Activated T-helper 2 cell treated with anti-CD3 and anti-CD28 coated beads, Interferon-gamma antibody, Interleukin-2, Interleukin-4, amounts not matched to agents 10 μg/mL and 5 μg/mL and 100 μg/mL, durations not matched to agents 14 hours and 24 hours and 36 hours (primary cell): ENCODE results near the gene COX20. TPM values are rescaled to one million over a fixed set of nuclear protein-coding genes. Genes with fewer than 3 reads are reported as not detected.
"Not testable (repeated sequence)": the region's sequence is repeated elsewhere in the genome, so short reads cannot be mapped to it uniquely, and the experiment has no call there.

Experiments used
- DNase-seq: peaks from one replicate; pipeline ENCODE4 v3.0.0; 2021; ENCODE audit warnings: low spot score
- H3K27ac Mint-ChIP-seq: one replicate; pipeline ENCODE4 v1.8.0; 2021; ENCODE audit warnings: mixed read lengths
- H3K27me3 Mint-ChIP-seq: one replicate; pipeline ENCODE4 v1.8.0; 2021; ENCODE audit warnings: low read depth, mixed read lengths
- H3K36me3 Mint-ChIP-seq: one replicate; pipeline ENCODE4 v1.8.0; 2021; ENCODE audit warnings: low read depth, mixed read lengths
- H3K4me1 Mint-ChIP-seq: one replicate; pipeline ENCODE4 v1.8.0; 2021; ENCODE audit warnings: low read depth, mixed read lengths
- H3K4me3 Mint-ChIP-seq: one replicate; pipeline ENCODE4 v1.8.0; 2021; ENCODE audit warnings: low read depth, mild to moderate bottlenecking, moderate library complexity, mixed read lengths
- H3K9me3 Mint-ChIP-seq: one replicate; pipeline ENCODE4 v1.8.0; 2021; ENCODE audit warnings: mixed read lengths
- intact Hi-C: fragments of 100-400 bp; cut with micrococcal nuclease; formaldehyde crosslinking; loops from one replicate; pipeline ENCODE4 v1.15.1; 2023
- total RNA-seq: library from RNA; stranded (reverse); gene quantifications from 2 replicates; pipeline ENCODE4 v1.2.3, GENCODE V29; 2022

The COX20 gene
- total RNA-seq, 1 donor from 2014 or later: 27.1 TPM

DNA sequence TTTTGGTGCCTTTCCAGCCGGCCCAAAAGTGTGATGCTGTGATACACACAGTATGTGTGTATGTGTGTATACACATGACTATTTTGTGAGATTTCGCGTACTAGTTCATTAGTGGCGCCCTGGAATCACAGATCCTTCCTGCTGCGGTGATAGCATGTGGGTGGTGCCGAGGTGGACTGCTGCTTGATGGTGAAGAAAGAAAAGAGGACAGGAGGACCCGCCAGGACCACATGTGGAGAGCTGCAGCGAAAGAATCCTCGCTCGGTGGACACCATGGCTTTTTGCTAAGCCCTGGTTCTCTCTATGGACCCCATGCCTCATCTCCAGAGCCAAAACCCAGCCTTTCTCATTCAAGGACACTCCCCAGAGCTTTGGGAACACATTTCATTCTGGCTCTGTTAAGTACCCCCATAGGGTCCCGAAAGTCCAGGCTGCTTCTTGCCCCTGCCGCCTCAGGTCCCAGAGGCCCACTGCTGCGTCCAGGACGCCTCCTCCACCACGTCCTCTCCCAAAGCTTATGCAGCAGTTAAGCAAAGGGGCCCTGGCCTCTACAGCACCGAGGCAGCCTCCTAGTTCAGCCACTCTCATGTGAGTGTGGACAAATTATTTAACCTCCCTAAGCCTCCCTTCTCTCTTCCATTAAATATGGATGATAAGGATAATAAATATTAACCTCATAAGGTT is 32.8 kb upstream of the COX20 start:
- intact Hi-C loops: no loop called here
- H3K4me3 Mint-ChIP-seq: no peak overlapping the region
- H3K9me3 Mint-ChIP-seq: no peaks in the 10 kb centered on the region
- no peaks in the 10 kb centered on the region for H3K36me3 Mint-ChIP-seq
- no peak for DNase-seq
- H3K27ac Mint-ChIP-seq: no peak overlapping the region
- peaks cover 2% of the 10 kb centered on the region for H3K4me1 Mint-ChIP-seq
- H3K27me3 Mint-ChIP-seq: peaks cover 2% of the 10 kb centered on the region

DNA sequence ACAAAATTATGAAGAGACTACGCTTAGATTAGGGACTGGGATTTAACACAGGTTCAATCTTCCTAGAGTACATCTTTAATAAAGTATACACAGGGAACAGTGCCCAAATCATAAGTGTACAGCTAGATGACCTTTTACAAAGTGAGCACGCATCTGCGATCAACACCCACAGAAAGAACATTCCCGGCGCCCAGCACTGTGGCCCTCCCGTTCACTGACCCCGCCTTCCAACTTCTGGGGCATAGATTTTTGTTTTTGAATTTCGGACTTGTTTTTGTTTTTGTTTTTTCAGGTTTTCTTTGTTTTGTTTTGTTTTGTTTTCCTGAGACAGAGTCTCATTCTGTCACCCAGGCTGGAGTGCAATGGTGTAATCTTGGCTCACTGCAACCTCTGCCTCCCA is 30.6 kb upstream of the COX20 start:
- DNase-seq: no peak
- Mint-ChIP-seq H3K4me1 (peaks cover 2% of the 10 kb centered on the region), H3K9me3 (no peaks in the 10 kb centered on the region), H3K27ac (no peak overlapping the region), H3K4me3 (no peak overlapping the region), H3K36me3 (no peaks in the 10 kb centered on the region), H3K27me3 (peaks cover 4% of the 10 kb centered on the region)
- intact Hi-C loops: no loop called here

DNA sequence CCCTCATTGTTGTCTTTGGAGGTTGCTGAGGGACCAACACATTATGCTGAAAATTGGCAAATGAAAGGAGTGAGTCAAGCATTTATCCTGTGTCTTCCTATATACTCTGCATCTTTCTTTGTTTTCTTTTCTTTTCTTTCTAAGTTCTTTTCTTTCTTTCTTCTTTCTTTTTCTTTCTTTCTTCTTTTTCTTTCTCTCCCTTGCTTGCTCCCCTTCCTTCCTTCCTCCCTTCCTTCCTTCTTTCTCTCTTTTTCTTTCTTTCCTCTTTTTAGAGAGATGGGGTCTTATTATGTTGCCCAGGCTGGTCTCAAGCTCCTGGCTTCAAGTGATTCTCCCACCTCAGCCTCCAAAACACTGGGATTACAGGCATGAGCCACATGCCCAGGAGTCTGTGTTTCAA is 28.3 kb upstream of the COX20 start:
- Mint-ChIP-seq H3K4me1 (no peaks in the 10 kb centered on the region), H3K4me3 (no peak overlapping the region), H3K36me3 (no peaks in the 10 kb centered on the region), H3K9me3 (no peaks in the 10 kb centered on the region), H3K27ac (no peak overlapping the region), H3K27me3 (peaks cover 2% of the 10 kb centered on the region)
- DNase-seq: no peak
- intact Hi-C loops: no loop called here

DNA sequence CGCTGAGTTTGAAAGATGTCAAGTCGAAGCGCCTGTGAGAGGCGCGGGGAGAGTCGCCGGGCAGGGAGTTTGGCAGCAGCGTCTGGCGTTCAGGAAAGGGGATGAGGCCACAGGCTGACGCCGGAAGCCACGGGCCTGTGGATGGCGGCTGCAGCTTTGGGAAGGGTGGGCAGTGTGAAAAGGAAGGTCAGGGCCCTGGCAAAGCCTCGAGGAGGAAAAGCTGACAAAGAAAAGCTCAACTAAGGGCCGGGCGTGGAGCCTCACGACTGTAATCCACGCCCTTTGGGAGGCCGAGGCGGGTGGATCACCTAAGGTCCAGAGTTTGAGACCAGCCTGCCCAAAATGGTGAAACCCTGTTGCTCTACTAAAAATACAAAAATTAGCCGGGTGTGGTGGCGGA is 25.2 kb upstream of the COX20 start:
- intact Hi-C loops: no loop called here
- no peak overlapping the region for H3K4me3 Mint-ChIP-seq
- H3K27ac Mint-ChIP-seq: no peak overlapping the region
- no peak for DNase-seq
- no peaks in the 10 kb centered on the region for H3K9me3 Mint-ChIP-seq
- peaks cover 2% of the 10 kb centered on the region for H3K27me3 Mint-ChIP-seq
- no peaks in the 10 kb centered on the region for H3K36me3 Mint-ChIP-seq
- peaks cover 9% of the 10 kb centered on the region for H3K4me1 Mint-ChIP-seq

DNA sequence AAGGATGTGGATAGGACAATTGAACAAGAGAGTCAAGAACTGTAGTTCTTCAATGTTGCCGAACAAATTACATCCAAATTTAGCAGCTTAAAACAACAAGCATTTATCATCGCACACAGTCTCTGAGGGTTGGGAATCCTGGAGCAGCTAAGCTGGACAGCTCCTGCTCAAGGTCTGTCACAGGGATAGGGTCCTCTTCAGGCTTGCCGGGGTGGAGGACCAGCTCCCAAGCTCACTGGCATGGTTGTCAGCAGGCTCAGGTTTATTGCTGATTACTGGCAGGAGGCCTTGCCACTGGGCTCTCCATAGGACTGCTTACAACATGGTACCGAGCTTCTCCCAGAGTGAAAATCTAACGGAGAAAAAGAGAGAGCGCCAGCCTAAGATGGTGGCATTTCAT is 22.1 kb upstream of the COX20 start:
- intact Hi-C loops: no loop called here
- peaks cover 4% of the 10 kb centered on the region for H3K27me3 Mint-ChIP-seq
- H3K9me3 Mint-ChIP-seq: no peaks in the 10 kb centered on the region
- H3K27ac Mint-ChIP-seq: no peak overlapping the region
- no peak overlapping the region for H3K4me3 Mint-ChIP-seq
- H3K36me3 Mint-ChIP-seq: no peaks in the 10 kb centered on the region
- no peak for DNase-seq
- peaks cover 13% of the 10 kb centered on the region for H3K4me1 Mint-ChIP-seq

DNA sequence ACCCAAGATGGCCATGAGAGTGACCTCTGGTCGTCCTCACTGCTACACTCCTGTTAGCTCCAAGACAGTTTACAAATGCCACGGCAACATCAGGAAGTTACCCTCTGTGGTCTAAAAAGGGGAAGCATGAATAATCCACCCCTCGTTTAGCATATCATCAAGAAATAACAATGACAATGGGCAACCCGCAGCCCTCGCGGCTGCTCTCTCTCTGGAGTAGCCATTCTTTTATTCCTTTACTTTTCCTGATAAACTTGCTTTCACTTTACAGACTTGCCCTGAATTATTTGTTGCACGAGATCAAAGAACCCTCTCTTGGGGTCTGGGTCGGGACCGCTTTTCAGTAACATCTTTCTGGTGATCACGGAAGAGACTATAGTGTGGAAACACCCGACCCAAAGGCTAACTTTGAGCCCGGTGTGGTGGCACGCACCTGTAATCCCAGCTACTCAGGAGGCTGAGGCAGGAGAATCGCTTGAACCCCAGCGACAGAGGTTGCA is 19.8 kb upstream of the COX20 start:
- no peak overlapping the region for H3K27ac Mint-ChIP-seq
- DNase-seq: no peak
- peaks cover 4% of the 10 kb centered on the region for H3K27me3 Mint-ChIP-seq
- H3K36me3 Mint-ChIP-seq: no peaks in the 10 kb centered on the region
- H3K4me1 Mint-ChIP-seq: peaks cover 13% of the 10 kb centered on the region
- intact Hi-C loops: loop anchor here (2.0 kb wide), 1 partner anchor 19 kb away; the partner anchor contains the start of gene COX20
- H3K4me3 Mint-ChIP-seq: no peak overlapping the region
- no peaks in the 10 kb centered on the region for H3K9me3 Mint-ChIP-seq

DNA sequence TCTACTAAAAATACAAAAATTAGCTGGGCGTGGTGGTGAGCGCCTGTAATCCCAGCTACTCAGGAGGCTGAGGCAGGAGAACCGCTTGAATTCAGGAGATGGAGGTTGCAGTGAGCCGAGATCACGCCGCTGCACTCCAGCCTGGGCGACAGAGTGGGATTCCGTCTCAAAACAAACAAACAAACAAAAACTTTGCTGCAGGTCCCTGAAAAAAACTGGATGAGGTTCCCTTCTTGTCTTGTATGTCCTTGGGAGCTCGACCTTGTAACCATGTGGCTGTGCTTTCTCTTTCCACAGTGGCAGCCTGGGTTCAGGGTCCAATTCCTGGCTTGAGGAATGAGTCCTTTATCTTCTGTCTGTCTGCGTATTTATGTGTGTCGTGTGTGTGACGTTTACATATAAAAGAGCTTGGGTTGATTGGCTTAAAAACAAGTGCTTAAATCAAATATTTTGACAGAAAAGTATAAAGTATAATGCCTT is 18.0 kb upstream of the COX20 start:
- DNase-seq: no peak
- intact Hi-C loops: no loop called here
- no peaks in the 10 kb centered on the region for H3K36me3 Mint-ChIP-seq
- no peak overlapping the region for H3K27ac Mint-ChIP-seq
- H3K9me3 Mint-ChIP-seq: no peaks in the 10 kb centered on the region
- peaks cover 4% of the 10 kb centered on the region for H3K27me3 Mint-ChIP-seq
- peaks cover 13% of the 10 kb centered on the region for H3K4me1 Mint-ChIP-seq
- no peak overlapping the region for H3K4me3 Mint-ChIP-seq

DNA sequence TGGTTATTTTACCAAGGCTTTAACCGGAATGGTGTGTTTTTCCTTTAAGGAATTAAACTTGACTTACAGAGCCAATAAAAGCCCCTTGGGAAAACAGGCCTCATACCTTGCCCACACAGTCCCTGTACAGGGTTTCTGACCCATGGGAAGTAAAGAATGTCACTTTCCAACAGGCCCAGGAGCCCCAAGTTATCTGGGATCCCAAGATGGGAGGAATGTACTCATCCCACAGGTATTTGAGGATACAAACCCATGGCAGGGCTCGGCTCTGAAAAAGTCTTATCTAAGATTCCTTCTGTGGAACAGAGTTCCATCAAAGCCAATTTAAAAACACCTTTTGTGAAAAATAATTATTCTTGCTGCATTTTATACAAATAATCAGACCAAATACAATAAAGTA is 15.3 kb upstream of the COX20 start:
- intact Hi-C loops: no loop called here
- no peaks in the 10 kb centered on the region for H3K36me3 Mint-ChIP-seq

DNA sequence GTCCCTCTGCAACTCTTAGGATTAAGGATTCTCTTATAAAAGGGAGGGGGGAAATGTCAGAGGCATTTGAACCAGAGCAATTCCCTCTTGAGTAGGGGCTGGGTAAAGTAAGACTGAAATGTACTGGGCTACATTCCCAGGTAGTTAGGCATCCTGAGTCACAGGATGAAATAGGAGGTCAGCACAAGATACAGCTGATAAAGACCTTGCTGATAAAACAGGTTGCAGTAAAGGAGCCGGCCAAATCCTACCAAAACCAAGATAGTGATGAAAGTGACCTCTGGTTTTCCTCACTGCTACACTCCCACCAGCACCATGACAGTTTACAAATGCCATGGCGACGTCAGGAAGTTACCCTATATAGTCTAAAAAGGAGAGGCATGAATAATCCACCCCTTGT is 14.3 kb upstream of the COX20 start:
- Mint-ChIP-seq H3K27ac (no peak overlapping the region), H3K27me3 (peaks cover 4% of the 10 kb centered on the region), H3K4me3 (no peak overlapping the region), H3K36me3 (no peaks in the 10 kb centered on the region), H3K4me1 (no peaks in the 10 kb centered on the region), H3K9me3 (no peaks in the 10 kb centered on the region)
- intact Hi-C loops: no loop called here
- no peak for DNase-seq

More for the DNA sequence above, 15.3 kb upstream of the COX20 start:
- DNase-seq: no peak
- no peak overlapping the region for H3K4me3 Mint-ChIP-seq
- no peak overlapping the region for H3K27ac Mint-ChIP-seq
- peaks cover 4% of the 10 kb centered on the region for H3K27me3 Mint-ChIP-seq
- H3K4me1 Mint-ChIP-seq: peaks cover 4% of the 10 kb centered on the region
- H3K9me3 Mint-ChIP-seq: no peaks in the 10 kb centered on the region

DNA sequence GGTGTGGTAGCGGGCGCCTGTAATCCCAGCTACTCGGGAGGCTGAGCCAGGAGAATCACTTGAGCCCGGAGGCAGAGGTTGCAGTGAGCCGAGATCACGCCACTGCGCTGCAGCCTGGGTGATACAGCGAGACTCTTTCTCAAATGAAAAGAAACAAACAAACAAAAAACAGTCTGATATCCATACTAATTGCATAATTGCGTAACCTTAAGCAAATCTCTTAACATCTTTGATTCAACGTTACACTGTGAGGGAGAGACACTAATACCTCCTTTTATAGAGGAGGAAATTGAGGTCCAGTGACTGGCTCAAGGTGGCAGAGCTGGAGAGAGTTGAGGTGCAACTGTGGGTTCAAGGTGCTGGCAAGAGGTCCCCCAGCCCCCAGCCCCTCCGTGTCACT is 12.6 kb upstream of the COX20 start:
- intact Hi-C loops: no loop called here
- H3K4me3 Mint-ChIP-seq: no peak overlapping the region
- no peaks in the 10 kb centered on the region for H3K4me1 Mint-ChIP-seq
- no peaks in the 10 kb centered on the region for H3K36me3 Mint-ChIP-seq
- H3K9me3 Mint-ChIP-seq: no peaks in the 10 kb centered on the region
- no peak overlapping the region for H3K27ac Mint-ChIP-seq
- DNase-seq: no peak
- no peaks in the 10 kb centered on the region for H3K27me3 Mint-ChIP-seq

DNA sequence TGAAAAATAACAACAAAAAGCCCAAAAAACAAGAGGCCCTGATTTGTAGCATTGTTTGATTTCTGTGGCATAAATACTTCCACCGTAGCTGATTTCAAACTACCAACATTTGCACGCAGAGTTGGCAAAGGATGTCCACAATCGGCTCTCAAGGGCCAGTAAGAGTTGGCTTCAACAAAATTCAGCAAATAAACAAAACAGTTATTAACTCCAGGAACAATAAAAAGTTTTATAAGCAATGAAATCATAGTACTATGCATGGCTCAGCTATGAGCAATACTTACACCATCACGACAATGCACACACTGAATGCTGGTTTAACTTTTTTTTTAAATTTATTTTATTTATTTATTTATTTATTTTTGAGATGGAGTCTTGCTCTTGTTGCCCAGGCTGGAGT is 8.7 kb upstream of the COX20 start:
- no peak for DNase-seq
- peaks cover 9% of the 10 kb centered on the region for H3K4me1 Mint-ChIP-seq
- H3K27me3 Mint-ChIP-seq: no peaks in the 10 kb centered on the region
- H3K36me3 Mint-ChIP-seq: no peaks in the 10 kb centered on the region
- intact Hi-C loops: no loop called here
- H3K27ac Mint-ChIP-seq: no peak overlapping the region
- H3K4me3 Mint-ChIP-seq: no peak overlapping the region
- no peaks in the 10 kb centered on the region for H3K9me3 Mint-ChIP-seq

DNA sequence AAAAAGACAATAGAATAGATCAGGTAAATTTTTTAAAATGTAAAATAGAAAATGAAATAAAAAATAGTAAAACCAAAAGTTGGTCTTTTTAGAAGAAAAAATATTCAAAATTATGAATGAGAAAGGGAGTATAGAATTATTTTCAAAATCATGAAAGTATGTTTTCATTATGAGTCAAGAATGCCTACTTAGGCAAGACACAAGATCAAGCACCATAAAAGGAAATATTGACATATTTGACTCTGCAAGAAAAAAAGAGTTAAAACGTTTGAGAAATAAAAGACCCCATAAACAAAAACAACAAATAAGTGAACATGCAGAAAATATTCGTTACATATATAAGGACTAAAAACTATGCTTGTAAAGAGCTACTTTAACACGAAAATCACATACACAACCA is 4.8 kb upstream of the COX20 start:
- no peaks in the 10 kb centered on the region for H3K27me3 Mint-ChIP-seq
- no peak overlapping the region for H3K27ac Mint-ChIP-seq
- H3K36me3 Mint-ChIP-seq: no peaks in the 10 kb centered on the region
- H3K4me1 Mint-ChIP-seq: peaks cover 15% of the 10 kb centered on the region
- DNase-seq: no peak
- intact Hi-C loops: loop anchor here (5.0 to 10.0 kb wide), 4 partner anchors 506 to 1734 kb away; partner anchors contain the start of genes CNST and TFB2M
- no peak overlapping the region for H3K4me3 Mint-ChIP-seq
- no peaks in the 10 kb centered on the region for H3K9me3 Mint-ChIP-seq

DNA sequence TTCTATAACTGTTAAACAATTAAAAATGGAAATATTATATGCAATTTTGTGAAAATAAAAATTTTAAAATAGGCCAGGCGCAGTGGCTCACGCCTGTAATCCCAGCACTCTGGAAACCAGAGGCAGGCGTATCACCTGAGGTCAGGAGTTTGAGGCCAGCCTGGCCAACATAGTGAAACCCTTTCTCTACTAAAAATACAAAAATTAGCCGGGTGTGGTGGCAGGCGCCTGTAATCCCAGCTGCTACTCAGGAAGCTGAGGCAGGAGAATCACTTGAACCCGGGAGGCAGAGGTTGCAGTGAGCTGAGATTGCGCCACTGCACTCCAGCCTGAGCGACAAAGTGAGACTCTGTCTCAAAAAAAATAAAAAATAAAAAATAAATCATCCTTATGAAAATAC is 2.2 kb upstream of the COX20 start:
- H3K4me1 Mint-ChIP-seq: peaks cover 33% of the 10 kb centered on the region
- peak overlapping the region; percentile 98 for H3K27ac Mint-ChIP-seq
- not testable (repeated sequence) for H3K27me3 Mint-ChIP-seq, H3K9me3 Mint-ChIP-seq, DNase-seq
- H3K4me3 Mint-ChIP-seq: peak overlapping the region; percentile 92
- intact Hi-C loops: loop anchor here (1.0 to 10.0 kb wide), 5 partner anchors 233 to 1732 kb away; partner anchors contain the start of genes CNST and TFB2M
- H3K36me3 Mint-ChIP-seq: peaks cover 17% of the 10 kb centered on the region
